Measurements from ENCODE around the gene ZDHHC14.

The ZDHHC14 gene

DNA sequence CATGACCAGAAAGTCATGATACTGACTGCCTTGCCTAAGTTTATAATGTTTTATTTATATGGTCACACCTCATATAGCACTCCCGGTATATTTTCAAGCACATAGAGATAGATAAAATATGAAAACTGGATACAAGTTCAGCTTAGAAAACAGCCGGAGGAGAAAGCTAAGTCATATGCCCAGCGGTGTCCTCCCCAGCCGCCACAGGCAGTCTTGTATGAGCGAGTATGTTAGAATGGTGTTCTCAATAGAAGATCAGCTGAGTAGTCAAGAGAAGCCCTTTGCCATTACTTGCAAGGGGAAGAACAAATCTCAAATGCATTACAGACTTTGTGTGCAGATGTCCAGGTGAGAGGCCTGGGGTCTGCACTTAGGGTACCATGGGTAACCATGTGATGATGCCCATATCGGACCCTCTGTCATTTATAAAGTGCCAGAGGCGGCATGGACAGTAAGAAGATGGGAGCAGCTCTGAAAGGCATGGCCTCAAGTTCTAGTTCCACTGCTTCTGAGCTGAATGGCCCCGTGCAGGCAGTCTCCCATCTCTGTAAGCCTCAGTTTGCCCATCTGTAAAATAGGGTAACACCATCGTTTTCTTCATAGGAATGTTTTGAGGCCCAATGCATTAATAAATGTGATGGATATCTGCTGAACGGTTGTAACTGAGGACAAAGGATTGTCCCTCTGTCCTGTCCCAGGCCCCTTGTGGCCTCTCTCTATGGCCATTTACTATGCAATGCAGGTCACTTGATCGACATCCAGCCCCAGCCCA lies 246.4 kb downstream of the ZDHHC14 start:
- DNase-seq (ENCODE audit: low read depth) = no peak

DNA sequence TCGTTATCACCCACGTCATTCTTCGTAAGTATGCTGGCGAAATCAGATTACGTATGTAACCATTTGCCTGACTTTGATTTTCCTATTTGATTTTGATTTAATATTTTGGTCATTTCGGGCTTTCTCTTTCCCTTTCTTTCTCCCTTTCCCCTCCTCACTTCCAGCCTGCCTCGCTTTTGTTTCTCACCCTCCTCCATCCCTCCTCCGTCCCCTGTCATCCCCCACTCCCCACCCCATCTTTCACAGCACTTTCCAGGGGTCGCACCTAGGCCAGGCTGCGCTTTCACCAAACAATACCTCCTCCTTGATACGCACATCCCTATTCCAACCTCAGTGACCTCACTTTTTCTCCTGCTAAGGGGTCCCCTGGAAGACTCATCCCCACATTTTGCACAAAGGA lies 247.5 kb downstream of the ZDHHC14 start:
- DNase-seq (ENCODE audit: low read depth) = no peak

DNA sequence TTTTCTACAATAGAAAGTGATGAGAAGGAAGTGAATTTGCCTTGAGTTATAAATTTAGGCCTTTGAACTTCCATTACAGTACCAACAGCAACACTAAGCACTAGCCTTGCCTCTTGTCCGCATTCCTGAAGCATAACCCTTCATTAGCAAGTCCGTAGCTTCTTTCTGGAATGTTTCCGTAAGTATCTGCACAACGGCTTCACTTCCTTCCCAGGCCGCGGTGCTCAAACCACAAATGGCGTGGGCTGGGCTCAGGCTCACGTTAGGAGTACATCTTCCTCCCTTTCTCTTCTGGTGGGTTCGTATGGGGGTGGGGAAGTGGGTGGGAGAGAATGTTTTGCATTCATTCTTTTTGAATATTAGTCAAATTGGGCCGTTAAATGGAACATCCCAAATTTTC lies 248.2 kb downstream of the ZDHHC14 start:
- no peak for DNase-seq (ENCODE audit: low read depth)

DNA sequence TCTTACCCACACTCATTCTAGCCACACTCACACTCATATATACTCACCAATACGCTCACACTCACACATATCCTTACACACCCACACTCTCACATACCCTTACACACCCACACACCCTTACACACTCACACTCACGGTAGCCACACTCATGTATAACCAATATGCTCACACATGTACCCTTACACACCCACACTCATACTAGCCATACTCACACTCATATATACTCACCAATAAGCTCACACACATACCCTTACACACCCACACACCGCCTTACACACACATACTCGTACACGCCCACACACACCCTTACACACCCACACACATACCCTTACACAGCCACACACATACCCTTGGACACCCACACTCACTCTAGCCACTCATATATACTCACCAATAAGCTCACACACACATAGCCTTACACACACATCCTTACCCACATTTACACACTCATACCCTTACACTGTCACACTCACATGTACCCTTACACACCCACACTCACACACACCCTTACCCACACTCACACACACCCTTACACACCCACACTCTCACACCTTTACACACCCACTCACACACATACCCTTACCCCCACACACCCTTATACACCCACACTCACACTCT lies 249.6 kb downstream of the ZDHHC14 start:
- no peak for DNase-seq (ENCODE audit: low read depth)

DNA sequence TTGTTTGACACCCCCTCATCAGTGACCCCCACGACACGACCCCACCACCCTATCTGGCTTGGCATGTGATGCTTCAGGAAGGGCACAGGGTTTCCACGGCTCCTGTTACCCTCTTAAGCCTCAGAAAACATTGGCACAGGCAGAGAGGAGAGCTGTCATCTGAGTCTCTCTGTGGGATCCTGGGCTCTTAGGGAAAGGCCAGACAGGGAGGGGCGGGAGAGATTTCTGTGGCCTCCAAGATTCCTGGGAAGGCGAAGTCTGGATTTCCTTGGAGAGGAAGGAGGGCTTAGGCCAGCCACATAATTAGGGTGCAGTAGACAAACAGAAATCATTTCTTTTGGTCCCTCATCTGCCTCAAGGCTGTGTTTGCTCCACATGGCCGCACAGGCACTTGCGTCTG lies 250.4 kb downstream of the ZDHHC14 start:
- no peak for DNase-seq (ENCODE audit: low read depth)

DNA sequence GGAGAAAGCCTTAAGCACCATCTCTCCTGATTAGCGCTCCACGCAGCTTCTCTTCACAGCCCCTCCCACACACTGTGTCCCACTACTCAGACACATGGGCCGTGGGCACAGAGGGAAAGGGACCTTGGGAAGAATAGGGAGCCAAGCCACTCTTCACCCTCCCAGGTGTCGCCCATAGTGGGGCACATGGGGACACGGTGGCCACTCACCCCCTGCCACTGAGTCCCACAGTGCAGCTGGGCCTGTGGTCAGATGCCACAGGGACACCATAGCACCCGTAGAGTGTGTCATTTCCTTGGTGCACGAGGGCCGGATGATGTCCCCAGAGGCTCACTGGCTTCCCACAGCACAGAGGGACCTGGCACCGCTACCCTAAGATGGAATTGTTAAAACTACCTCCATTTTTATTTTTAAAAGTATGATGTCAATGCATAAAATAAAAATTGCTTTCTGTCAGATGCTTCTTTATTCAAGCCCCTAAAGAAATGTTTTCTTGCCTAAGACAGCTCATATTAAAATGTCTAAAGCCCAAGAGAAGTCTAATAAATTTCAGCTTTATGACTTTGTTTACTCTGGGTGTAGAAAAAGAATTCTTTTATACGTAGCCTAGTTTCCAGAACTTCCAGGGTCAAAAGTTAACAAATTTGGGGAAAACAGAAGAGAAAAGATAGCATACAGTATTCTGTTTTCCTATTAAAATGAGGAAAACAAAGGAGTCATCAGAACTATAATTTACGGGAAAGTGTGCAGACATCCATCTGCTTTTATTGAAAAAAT lies 251.0 kb downstream of the ZDHHC14 start:
- DNase-seq (ENCODE audit: low read depth) = no peak

DNA sequence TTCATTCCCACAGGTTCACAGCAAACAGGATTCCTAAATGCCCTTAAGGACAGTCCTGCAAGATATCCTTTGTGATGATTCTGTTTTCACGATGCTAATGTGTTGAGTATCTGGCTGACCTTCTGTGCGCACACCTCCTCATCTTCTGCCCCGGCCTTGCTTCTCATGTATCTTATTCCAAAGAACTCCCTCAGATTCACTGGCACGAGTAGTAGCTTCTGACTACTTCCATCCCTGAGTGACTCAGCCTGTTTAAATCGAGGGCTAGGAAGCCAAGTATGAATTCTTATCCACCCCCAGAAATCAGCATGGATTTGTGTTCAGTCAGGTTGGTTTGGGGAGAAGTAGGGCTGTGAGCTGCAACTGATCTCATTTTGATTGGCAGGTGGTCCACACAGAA lies 251.8 kb downstream of the ZDHHC14 start:
- no peak for DNase-seq (ENCODE audit: low read depth)

DNA sequence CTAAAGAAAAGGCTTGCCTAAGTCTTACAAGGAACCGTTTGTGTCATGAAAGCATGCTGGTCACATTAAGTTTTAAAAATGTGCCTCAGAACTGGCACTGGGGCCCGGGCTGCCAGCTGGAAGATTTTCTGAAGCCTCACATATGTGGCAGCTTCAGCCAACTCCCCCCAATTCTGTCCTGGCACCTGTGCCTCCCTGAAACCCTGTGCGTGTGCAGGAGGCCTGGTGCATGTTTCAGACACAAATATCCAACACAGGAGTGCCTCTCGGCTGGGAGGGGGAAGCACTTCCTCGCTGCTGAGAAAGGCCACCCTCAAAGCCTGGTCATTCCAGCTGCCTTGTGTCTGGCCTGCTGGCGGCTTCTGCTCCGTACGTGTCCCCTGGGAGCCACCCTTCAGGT lies 253.6 kb downstream of the ZDHHC14 start:
- DNase-seq (ENCODE audit: low read depth) = no peak

DNA sequence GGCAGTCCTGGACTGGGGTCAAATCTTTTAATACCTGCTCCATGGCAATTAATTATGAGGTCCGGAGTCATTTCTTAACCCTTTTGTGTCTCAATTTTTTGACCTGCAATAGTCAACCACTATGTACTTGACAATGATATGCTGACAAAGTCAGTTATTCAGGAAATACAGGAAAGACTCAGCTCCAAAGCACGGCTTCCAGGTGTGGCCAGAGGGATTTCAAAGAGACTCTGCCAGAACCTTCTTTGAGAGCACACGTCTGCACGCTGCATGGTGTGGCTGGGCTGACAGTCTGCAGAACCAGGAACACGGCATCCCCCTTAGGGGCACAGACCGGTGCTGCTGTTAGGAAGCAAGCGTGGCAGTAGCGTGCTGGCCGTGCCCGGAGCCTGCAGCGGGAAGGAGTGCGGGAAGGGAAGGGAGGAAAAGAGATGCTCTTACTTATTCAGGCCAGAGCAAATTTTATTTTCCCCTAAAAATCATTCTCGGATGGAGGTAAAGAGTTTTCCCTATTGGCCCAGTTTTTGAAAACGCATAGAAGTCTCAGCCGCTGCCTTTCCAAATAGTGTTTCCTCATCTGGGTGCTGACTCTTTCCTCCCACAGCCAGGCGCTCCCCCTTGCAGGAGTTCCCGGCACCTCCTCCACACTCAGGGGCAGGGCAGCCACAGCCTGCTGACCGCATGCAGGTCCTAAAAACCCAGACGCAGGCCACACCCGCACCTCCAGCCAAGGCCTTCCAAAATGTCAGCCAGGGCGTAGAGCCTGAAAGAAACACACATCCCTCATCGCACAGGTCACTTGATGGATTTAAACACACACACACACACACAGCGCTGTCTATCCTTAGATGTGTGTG lies 254.6 kb downstream of the ZDHHC14 start:
- no peak for DNase-seq (ENCODE audit: low read depth)

DNA sequence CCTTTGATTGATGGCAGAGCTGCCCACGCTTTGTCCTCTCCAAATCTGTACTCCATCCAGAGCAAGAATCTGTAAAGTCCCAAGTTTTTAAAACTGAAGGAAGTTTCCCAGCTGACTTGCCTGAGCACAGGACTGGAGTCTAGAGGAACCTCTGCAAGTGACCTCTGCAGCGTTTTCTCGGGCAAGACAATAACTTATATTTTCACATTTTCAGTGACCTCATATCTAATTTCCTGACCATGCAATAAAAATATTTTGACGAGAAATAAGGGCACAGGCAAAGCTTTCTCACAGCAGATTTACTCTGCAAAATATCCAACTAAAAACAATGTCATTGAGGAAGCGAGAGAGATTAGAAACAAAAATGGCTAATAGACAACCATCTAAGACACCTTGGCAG lies 256.5 kb downstream of the ZDHHC14 start:
- no peak for DNase-seq (ENCODE audit: low read depth)

DNA sequence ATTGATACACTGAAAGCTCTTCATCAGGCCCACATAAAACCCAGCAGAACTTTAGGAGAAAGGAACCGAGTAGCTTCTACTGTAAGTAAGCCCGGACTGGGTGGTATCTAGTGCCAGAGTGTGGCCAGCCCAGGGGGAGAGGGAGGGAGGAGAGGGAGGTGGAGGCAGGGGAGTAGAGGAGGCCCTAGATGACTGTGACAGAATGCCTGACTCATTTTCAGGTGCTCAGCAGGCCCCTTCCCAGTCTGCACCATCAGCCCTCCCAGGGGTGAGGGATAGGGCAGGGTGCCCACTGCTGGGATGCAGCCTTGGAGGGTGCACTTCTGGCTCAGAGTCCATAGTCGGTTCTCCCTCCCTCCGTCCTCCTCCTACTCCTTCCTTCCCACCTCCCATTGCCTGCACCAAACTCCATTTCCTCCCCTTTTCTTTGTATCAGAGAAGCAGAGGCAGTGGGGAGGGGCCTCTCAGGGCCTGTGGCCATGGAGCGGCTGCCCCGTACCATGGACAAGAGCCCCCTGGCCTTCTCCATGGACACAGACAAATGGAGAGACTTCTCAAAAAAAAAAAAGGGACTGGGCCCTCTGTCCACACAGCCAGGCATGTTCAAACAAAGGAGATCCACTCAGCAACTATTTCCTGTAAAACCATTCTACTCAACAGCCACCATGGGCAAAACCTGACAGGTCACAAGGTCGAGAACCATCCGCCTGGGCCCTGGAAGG lies 257.1 kb downstream of the ZDHHC14 start:
- no peak for DNase-seq (ENCODE audit: low read depth)

DNA sequence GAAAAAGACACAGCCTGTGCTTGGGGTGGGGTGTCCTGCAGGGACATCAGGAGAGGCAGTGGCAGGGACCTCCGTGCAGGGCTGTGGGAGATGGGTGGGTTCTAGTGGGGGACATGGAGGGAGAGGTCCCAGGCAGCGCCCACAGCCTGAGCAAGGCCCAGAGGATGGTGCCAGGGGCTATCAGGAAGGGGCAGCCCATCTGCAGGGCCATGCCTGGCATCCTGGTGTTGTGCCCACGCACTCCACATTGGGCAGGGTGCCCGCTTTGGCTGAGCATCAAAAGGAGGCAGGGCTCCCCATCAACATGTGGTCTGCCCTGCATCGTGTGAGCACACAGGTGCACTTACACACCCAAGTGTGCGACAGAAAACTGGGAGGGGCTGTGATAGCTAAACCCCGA lies 257.8 kb downstream of the ZDHHC14 start:
- DNase-seq (ENCODE audit: low read depth) = no peak

DNA sequence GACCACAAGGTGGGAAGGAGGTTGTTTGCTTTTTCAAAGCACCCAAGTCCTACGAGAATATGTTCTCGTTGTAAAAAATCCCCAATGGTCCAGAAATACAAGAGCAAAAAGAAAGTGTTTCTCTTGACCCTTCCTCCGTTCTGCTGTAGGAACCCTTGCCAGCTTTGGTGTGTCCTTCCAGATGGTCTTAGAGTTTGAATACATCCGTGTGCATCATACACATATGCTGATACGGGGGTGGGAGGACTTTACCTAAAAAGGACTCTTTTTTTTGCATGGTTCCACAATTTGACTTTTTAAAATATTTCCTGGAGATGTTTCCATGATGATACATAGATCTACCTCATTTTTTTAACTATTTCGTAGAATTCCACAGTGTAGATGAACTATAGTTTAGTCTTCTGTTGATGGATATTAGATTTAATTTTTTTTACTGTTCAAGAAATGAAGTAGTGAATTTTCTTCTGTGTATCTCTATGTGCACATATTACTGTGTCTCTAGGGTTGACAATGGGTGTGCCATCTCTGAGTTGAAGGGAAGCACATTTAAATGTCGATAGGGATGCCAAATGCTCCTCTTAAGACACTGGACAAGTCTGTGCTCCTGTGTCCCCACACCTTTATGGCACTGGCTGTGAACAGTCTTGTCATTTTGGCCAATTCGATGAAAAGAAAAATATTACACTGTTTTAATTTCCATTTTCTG lies 259.9 kb downstream of the ZDHHC14 start:
- DNase-seq (ENCODE audit: low read depth) = no peak

DNA sequence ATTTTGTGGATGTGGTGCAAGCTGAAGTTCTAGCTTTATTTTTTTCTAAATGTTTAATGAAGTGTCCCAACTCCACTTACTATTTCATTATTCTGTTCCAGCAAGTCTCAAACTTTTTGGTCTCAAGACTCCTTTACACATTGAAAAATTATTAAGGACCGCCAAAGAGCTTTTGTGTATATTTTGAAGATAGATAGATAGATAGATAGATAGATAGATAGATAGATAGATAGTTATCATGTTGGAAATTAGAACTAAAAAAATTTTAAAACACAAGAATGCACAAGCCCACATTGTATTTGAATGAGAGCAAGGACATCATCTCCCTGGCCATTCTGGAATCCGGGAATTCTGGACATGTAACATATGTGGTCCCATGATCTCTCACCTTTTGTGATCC lies 260.8 kb downstream of the ZDHHC14 start:
- no peak for DNase-seq (ENCODE audit: low read depth)

DNA sequence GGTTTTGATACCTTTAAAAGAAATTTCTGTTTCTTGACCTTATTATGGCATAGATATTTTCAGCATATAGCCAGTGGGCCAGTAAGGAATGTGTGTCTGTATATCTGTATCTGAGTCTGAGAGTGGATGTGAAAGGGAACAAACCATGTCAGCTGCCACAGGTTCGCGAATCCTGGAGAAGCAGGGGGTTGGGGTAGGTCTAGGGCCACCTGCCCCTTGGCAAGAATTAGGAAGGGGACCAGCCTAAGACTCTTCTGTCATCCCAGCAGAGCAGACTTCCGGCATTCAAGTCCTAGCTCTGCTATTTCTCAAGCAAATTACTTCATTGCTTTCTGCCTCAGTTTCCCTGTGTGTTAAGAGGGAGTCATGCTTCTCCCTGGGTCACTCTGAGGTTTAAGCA lies 261.7 kb downstream of the ZDHHC14 start:
- no peak for DNase-seq (ENCODE audit: low read depth)

DNA sequence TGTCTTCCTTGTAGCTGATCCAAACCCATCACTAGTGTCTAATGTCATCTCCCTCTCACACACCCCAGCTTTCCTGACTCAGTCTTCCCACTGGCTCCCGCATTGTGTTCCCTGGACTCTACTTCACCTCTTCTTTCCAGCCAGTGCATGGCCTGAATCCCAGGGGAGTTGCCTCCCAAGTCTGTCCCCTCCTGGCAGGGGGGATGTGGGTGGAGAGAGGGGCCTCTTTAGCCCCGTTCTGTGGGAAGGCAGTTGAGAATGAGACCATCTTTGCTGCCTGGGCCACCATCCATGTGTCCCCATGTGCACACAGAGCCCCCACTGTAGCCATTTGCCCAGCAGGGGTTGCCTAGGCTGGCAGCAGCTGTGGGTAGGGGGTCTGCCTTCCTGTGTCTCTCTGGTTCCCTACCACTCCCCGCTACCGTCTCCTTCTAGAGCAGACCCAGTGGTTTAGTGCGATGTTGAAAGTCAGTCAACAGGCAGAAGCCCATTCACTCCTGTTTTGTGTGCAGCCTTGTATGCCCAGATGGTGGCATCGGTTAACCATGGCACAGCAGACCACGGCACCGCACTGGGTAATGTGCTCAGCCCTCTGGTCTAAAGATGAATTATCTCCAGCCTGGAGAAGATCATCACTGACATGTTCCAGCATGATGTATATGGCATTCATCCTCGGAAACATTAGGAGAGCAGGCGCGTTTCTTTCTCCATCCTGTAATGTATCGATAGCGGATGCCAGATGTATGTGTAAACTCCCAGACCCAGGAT lies 263.2 kb downstream of the ZDHHC14 start:
- peak; percentile 26 for DNase-seq (ENCODE audit: low read depth)

DNA sequence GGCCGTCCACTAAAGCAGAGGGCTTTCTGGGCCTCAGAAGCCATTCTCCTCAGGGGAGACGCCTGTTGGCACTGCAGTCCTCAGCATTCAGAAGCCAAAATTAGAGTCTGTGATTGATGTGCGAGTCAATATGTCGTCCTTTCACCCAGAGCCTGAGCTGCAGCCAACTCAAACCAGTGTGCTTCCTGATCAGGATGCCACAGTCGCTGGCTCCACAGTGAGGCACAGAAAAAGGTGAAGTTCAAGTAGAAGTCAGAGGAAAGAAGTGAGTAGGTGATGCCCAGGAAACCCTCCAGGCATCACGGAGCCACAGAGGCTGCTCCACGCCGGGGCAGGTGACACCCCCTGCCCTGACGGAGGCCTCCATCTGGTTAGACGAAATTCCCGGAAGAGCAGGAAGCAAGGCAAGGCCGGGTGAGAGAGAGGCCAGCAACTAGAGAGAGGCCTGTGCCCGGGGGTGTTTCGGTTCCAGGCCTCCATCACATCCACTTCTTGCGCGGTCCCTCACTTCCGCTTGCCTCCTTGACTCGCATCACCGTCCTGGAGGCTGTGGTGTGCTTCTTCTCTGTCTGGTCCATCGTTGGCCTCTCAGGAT lies 264.3 kb downstream of the ZDHHC14 start:
- DNase-seq (ENCODE audit: low read depth) = no peak

DNA sequence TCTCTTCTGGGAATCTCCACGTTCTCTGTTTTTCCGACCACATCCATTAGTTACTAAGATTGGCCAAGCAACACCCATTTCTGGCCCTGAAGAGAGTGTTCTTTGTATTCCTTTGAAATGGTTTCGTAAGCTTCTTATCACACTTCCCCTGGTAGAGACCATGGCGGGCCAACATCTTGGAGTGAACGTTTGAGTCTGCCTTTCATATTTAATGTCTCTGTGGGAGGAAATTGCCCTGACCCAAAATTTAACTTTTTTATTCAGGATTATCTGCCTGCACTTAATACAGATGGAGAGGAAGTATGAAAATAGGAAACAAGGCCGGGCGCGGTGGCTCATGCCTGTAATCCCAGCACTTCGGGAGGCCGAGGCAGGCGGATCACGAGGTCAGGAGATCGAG lies 265.0 kb downstream of the ZDHHC14 start:
- DNase-seq (ENCODE audit: low read depth) = no peak

DNA sequence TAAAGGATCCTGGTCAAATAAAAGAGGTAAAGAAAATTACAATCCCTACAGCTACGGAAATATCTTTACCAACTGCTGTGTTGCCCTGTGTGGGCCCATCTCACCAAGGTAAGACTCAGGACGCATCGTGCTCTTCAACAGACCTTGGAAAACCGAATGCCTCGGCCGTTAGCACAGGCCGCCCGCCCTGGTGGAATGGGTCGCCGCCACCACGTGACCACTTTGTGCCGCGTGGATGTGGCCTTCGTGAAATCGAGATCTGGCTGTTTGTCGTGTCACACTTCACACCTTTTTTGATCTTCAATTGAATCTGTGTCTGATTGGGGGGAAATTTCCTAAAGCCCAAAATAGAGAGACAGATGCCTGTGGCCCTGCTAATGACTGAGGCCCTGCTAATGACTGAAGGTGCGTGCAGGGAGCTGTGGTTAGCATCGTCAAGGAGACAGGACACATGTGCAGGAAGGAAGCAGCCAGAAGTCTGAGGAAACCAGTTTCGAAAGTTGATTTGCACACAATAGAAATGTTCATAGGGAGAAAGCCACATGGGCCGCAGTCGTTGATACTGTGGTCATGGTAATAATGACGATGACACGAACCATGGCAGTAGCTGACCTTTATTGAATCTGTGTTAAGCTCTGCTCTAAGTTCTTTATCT lies 266.4 kb downstream of the ZDHHC14 start:
- DNase-seq (ENCODE audit: low read depth) = no peak
